Common myeloid progenitor, CD34-positive (primary cell): Measurements from ENCODE around the gene ADAT3.

Source experiments
- CTCF ChIA-PET: fragments of 350-600 bp; sonication (Branson Sonifier 250); formaldehyde crosslinking; loops from one replicate; lab custom pipeline; 2021; ENCODE audit warnings: antibody characterized with exemption; lab: Charles Lee
- POLR2A ChIA-PET: fragments of 350-600 bp; sonication (Branson Sonifier 250); formaldehyde crosslinking; loops from one replicate; lab custom pipeline; 2021; ENCODE audit warnings: antibody characterized with exemption; lab: Charles Lee
- DNase-seq, 3 donors: peaks; one replicate each; pipeline versions ENCODE4 v3.0.0 to v3.0.0-alpha.2; 2013
- H3K27ac ChIP-seq, 2 experiments: 1 replicate in 1 of 2; 2 replicates in 1 of 2; pipeline ENCODE4 v1.7.0; 2013; ENCODE audit warnings: inconsistent platforms in 2 of 2, low read length in 2 of 2, mild to moderate bottlenecking in 2 of 2, low read depth in 1 of 2, moderate library complexity in 1 of 2; ENCODE audit not compliant: severe bottlenecking in 2 of 2, insufficient read depth in 1 of 2, poor library complexity in 1 of 2
- H3K27me3 ChIP-seq, 5 experiments: replicated peaks in 2 of 5; 1 replicate in 3 of 5; 2 replicates in 2 of 5; pipeline versions ENCODE4 v1.6.1 to v1.7.0; 2013; ENCODE audit warnings: low read length in 4 of 5, mild to moderate bottlenecking in 2 of 5, moderate library complexity in 2 of 5, inconsistent platforms in 1 of 5; ENCODE audit not compliant: insufficient read depth in 5 of 5, control insufficient read depth in 4 of 5
- H3K36me3 ChIP-seq, 4 experiments: 1 replicate in 2 of 4; 2 replicates in 2 of 4; pipeline versions ENCODE4 v1.6.1 to v1.7.0; 2013; ENCODE audit warnings: low read length in 3 of 4, control low read depth in 1 of 4, mild to moderate bottlenecking in 1 of 4; ENCODE audit not compliant: control insufficient read depth in 4 of 4, insufficient read depth in 4 of 4
- H3K4me1 ChIP-seq, 4 experiments: 1 replicate in 3 of 4; 2 replicates in 1 of 4; pipeline versions ENCODE4 v1.6.1 to v1.7.1; 2013; ENCODE audit warnings: low read length in 3 of 4, mild to moderate bottlenecking in 3 of 4, control low read depth in 1 of 4, inconsistent platforms in 1 of 4, moderate library complexity in 1 of 4; ENCODE audit not compliant: control insufficient read depth in 4 of 4, insufficient read depth in 4 of 4; ENCODE audit errors: control extremely low read depth in 1 of 4
- H3K4me3 ChIP-seq, 7 experiments: 1 replicate in 4 of 7; 2 replicates in 3 of 7; pipeline versions ENCODE4 v1.5.1 to v1.7.0; 2013; ENCODE audit warnings: mild to moderate bottlenecking in 7 of 7, low read length in 6 of 7, moderate library complexity in 6 of 7, inconsistent platforms in 2 of 7, low read depth in 2 of 7, control low read depth in 1 of 7; ENCODE audit not compliant: insufficient read depth in 4 of 7, control insufficient read depth in 1 of 7; ENCODE audit errors: extremely low read depth in 1 of 7
- H3K9me3 ChIP-seq, 5 experiments: 1 replicate in 4 of 5; 2 replicates in 1 of 5; pipeline versions ENCODE4 v1.6.1 to v1.7.1; 2013; ENCODE audit warnings: low read length in 4 of 5, mild to moderate bottlenecking in 2 of 5, inconsistent platforms in 1 of 5, low read depth in 1 of 5, moderate library complexity in 1 of 5; ENCODE audit not compliant: control insufficient read depth in 4 of 5, insufficient read depth in 2 of 5; ENCODE audit errors: control extremely low read depth in 1 of 5
- WGBS: methylation state at CpG from one replicate; pipeline ENCODE4 v1.1.5; 2013; ENCODE audit not compliant: insufficient coverage; 5-methylcytosine and 5-hydroxymethylcytosine counted together

Gene ADAT3

GRCh38 chr19:1959928-1960589, 54.9 kb downstream of the ADAT3 start:
- Histone ChIP-seq H3K36me3 (peaks cover 0 to 23% (median 9%) of the 10 kb centered on the region in 4 experiments), H3K4me3 (no peak overlapping the region), H3K27me3 (no peaks in the 10 kb centered on the region), H3K27ac (no peak overlapping the region), H3K9me3 (no peaks in the 10 kb centered on the region), H3K4me1 (peaks cover 0 to 2% (median 0%) of the 10 kb centered on the region in 4 experiments)
- no peak for DNase-seq
- ChIA-PET POLR2A (no interaction called here), CTCF (no interaction called here)
- 96% methylated on average over 31 of the region's 32 CpGs for WGBS

- Histone ChIP-seq H3K4me1 (peaks cover 0 to 2% (median 0%) of the 10 kb centered on the region in 4 experiments), H3K27me3 (no peaks in the 10 kb centered on the region), H3K9me3 (no peaks in the 10 kb centered on the region), H3K27ac (no peak overlapping the region), H3K36me3 (peaks cover 2 to 19% (median 11%) of the 10 kb centered on the region in 4 experiments), H3K4me3 (no peak overlapping the region)
- 95% methylated on average over 27 of the region's 42 CpGs for WGBS
- POLR2A ChIA-PET, result interaction anchor here (0.6 kb wide), 1 partner anchor 461 kb away, joined by 3 read pairs; no protein-coding TSS in a partner anchor
- CTCF ChIA-PET, result interaction anchor here (1.2 kb wide), 1 partner anchor 16 kb away, joined by 4 read pairs; no protein-coding TSS in a partner anchor
- DNase-seq, result no peak
These were observed 56.0 kb downstream of the ADAT3 start for GRCh38 chr19:1961000-1961883.

- H3K9me3 ChIP-seq, result no peaks in the 10 kb centered on the region
- H3K4me3 ChIP-seq, result no peak overlapping the region
- WGBS, result 98% methylated on average over 22 of the region's 23 CpGs
- DNase-seq, result no peak
- H3K27ac ChIP-seq, result no peak overlapping the region
- POLR2A ChIA-PET, result interaction anchor here (0.6 kb wide), 1 partner anchor 43 kb away, joined by 4 read pairs; no protein-coding TSS in a partner anchor
- H3K36me3 ChIP-seq, result peaks cover 0 to 29% (median 8%) of the 10 kb centered on the region in 4 experiments
- CTCF ChIA-PET, result interaction anchor here (0.7 to 0.9 kb wide), 2 partner anchors 20 to 45 kb away, joined by 3 read pairs; no protein-coding TSS in a partner anchor
- H3K27me3 ChIP-seq, result no peaks in the 10 kb centered on the region
- H3K4me1 ChIP-seq, result peaks cover 0 to 4% (median 1%) of the 10 kb centered on the region in 4 experiments
These were observed 57.5 kb downstream of the ADAT3 start for GRCh38 chr19:1962674-1963073.
